22Rv1 (cell line): Measurements from ENCODE around the gene CLEC16A.

Experiments
- CTCF ChIP-seq: fragments of 450-650 bp; IDR thresholded peaks from 2 replicates; pipeline ENCODE4 v1.5.1; 2017; ENCODE audit warnings: mild to moderate bottlenecking
- ZFX ChIP-seq: fragments of 450-650 bp; IDR thresholded peaks from 2 replicates; pipeline ENCODE4 v1.6.1; 2017; ENCODE audit warnings: antibody characterized with exemption, borderline replicate concordance

GRCh38 chr16:11023262-11024039 is 79.1 kb downstream of the CLEC16A start:
- TF ChIP-seq CTCF (no peak), ZFX (no peak)
